Ishikawa (cell line): ENCODE results near the gene NOTO.

Experiments
- CEBPB ChIP-seq: IDR thresholded peaks from 2 replicates; pipeline ENCODE4 v1.6.1; 2012
- EGR1 ChIP-seq: IDR thresholded peaks from 2 replicates; pipeline ENCODE4 v1.6.1; 2012
- EP300 ChIP-seq: IDR thresholded peaks from 2 replicates; pipeline ENCODE4 v1.6.1; 2012; ENCODE audit warnings: borderline replicate concordance
- TAF1 ChIP-seq: IDR thresholded peaks from 2 replicates; pipeline ENCODE4 v1.6.1; 2012; ENCODE audit warnings: low read depth, mild to moderate bottlenecking
- TEAD4 ChIP-seq: IDR thresholded peaks from 2 replicates; pipeline ENCODE4 v1.6.1; 2012
- USF1 ChIP-seq: IDR thresholded peaks from 2 replicates; pipeline ENCODE4 v1.6.1; 2012
- YY1 ChIP-seq: IDR thresholded peaks from 2 replicates; pipeline ENCODE4 v1.6.1; 2012; ENCODE audit warnings: low read depth
- TF ChIP-seq, protein P1 (sequence below): IDR thresholded peaks from 2 replicates; pipeline ENCODE4 v1.6.1; 2012; ENCODE audit warnings: low read depth, mild to moderate bottlenecking
- TF ChIP-seq, protein P2 (sequence below): IDR thresholded peaks from 2 replicates; pipeline ENCODE4 v1.6.1; 2012

DNA sequence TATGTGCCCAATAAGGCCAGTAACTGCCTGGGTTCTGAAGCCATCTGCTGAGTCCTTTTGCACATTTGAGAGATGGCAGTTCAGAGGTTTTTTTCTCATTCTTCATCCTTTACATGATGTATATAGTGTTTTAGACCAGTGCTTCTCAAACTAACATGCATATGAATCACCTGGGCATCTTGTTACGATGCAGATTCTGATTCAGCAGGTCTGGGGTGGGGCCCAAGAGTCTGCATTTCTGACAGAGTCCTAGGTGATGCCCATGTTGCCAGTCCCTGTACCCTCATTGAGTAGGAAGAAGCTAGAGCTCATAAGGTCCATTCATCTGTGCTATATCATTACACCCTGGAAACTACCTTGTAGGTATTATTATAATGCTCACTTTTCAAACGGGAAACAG, 15.5 kb downstream of the NOTO start:
- TF ChIP-seq, protein P1, sequence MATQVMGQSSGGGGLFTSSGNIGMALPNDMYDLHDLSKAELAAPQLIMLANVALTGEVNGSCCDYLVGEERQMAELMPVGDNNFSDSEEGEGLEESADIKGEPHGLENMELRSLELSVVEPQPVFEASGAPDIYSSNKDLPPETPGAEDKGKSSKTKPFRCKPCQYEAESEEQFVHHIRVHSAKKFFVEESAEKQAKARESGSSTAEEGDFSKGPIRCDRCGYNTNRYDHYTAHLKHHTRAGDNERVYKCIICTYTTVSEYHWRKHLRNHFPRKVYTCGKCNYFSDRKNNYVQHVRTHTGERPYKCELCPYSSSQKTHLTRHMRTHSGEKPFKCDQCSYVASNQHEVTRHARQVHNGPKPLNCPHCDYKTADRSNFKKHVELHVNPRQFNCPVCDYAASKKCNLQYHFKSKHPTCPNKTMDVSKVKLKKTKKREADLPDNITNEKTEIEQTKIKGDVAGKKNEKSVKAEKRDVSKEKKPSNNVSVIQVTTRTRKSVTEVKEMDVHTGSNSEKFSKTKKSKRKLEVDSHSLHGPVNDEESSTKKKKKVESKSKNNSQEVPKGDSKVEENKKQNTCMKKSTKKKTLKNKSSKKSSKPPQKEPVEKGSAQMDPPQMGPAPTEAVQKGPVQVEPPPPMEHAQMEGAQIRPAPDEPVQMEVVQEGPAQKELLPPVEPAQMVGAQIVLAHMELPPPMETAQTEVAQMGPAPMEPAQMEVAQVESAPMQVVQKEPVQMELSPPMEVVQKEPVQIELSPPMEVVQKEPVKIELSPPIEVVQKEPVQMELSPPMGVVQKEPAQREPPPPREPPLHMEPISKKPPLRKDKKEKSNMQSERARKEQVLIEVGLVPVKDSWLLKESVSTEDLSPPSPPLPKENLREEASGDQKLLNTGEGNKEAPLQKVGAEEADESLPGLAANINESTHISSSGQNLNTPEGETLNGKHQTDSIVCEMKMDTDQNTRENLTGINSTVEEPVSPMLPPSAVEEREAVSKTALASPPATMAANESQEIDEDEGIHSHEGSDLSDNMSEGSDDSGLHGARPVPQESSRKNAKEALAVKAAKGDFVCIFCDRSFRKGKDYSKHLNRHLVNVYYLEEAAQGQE = no peak
- TF ChIP-seq EP300 (no peak), TAF1 (no peak), TEAD4 (no peak), CEBPB (no peak), USF1 (no peak), YY1 (no peak), EGR1 (no peak)
- TF ChIP-seq, protein P2, sequence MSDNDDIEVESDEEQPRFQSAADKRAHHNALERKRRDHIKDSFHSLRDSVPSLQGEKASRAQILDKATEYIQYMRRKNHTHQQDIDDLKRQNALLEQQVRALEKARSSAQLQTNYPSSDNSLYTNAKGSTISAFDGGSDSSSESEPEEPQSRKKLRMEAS = no peak
